D341Med (cell line): ENCODE data around the gene SP7.
A peak's percentile ranks its signal among the peaks of the same experiment; 100 is the strongest.
"Not testable (repeated sequence)": the region's sequence is repeated elsewhere in the genome, so short reads cannot be mapped to it uniquely, and the experiment has no call there.

Source experiments
- DNase-seq: peaks from one replicate; pipeline ENCODE4 v3.0.0; 2012; ENCODE audit warnings: low spot score

Gene SP7

GRCh38 chr12:53320352-53321195, 15.6 kb downstream of the SP7 start:
- no peak for DNase-seq

DNA sequence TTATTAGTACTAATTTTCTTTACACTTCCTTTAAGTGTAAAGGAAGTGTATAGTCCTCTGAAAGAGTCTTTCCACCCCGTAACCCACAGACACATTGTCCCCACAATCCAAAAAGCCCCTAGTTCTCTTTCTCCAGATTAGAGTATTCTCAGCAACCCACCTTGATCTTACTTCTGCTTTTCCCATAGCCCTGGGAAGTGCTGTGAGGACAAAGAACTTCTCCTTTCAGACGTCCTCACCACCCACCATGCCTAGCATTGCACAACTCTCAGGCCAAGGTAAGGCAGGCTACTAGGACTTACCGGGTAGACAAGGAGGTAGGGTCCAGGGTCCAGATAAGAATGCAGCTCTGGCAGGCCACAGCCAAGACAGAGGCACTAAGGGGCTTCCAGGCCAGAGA, 22.2 kb downstream of the SP7 start:
- no peak for DNase-seq

- DNase-seq, result no peak
These were observed 27.9 kb downstream of the SP7 start for GRCh38 chr12:53308276-53308675.

- DNase-seq, result no peak
These were observed 29.3 kb downstream of the SP7 start for GRCh38 chr12:53306826-53307225.

- no peak for DNase-seq
These were observed 33.3 kb downstream of the SP7 start for GRCh38 chr12:53302903-53303302.

DNA sequence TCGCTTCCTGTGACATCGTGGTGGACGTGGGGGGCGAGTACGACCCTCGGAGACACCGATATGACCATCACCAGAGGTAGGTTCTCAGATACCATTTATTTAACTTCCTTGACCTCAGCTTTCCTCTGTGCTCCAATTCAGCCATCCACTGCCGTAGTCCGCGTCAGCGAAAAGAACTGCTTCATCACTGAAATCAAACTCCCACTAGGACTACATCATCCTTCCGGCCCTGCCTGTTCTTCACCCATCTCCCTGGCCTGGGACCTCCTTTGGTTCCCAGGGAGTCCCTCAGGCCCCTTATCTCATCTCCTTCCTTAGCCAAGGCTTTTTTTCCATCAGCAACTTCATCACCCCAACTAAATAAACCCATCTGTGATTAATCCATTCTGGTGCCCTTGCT, 36.0 kb downstream of the SP7 start:
- DNase-seq, result no peak

DNA sequence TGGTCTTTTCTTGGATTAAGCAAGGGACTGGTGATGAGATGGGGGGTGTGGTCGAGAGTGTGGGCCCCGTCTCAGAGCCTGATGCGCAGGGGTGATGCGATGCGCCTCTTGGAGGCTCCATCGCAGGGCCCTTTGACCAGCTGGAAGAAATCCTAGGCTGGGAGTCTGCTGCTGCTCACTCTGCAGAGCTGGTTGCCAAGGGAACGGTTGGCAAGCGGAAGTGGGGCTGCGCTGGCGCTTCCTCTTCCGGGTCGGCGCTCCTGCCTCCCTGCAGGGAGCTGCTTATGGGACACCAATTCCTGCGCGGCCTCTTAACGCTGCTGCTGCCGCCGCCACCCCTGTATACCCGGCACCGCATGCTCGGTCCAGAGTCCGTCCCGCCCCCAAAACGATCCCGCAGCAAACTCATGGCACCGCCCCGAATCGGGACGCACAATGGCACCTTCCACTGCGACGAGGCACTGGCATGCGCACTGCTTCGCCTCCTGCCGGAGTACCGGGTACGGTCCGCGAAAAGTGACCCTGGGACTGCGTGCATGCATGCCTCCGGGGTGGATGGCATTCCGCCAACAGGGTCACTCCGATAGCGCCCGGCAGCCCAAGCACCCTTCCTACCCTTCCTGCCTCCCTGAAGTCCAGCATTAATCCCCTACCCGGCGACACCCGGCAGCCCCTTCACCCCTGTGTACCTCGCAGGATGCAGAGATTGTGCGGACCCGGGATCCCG, 36.5 kb downstream of the SP7 start, which contains the start of gene MYG1:
Gene MYG1, plus strand, starts transcription at position 242 of the 727 bp plus-strand sequence. Its CDS starts 43 bp downstream, at position 285.
- peak; percentile 92 for DNase-seq

GRCh38 chr12:53299101-53299453, 37.1 kb downstream of the SP7 start:
- no peak for DNase-seq

DNA sequence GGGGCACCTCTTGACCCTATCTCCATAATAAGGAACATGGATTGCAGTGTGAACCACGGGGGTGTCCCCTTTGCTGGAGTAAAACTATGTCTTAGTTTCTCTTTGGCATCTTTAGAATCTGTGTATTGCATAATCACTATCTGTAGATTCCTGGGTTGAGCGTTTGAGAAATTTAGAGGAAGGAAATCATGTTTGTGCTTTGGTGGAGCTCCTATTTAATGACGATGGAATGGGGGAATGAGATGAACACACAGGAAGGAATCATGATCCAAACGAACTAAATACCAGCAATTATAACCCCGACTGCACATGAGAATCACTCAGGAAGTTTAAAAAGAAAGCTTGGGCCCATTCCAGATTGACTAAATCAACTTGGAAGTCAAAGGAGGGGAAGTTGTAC, 38.0 kb downstream of the SP7 start:
- DNase-seq, result no peak

- DNase-seq, result not testable (repeated sequence)
These were observed 39.0 kb downstream of the SP7 start for GRCh38 chr12:53297106-53297505.

DNA sequence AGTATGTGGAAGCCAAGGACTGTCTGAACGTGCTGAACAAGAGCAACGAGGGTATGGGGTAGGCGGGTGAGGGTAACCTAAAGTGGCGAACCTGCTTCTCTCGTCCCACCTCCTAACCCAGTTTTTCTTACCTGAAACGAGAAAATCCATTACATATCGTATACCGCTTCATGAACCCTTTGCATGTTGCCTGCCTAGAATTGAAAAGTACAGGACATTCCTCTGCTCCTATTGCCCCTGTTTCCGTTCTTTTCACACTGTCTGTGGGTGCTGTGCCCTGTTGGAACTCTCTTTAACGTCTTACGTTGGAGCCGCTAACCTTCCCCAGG, 40.3 kb downstream of the SP7 start:
- DNase-seq, result no peak

GRCh38 chr12:53295070-53295890, 40.9 kb downstream of the SP7 start, which contains the start of gene PFDN5:
Gene PFDN5, plus strand, starts transcription at chr12:53295542. Its CDS starts 26 bp downstream, at chr12:53295568.
- DNase-seq, result peak; percentile 92

- no peak for DNase-seq
These were observed 43.7 kb downstream of the SP7 start for GRCh38 chr12:53292426-53292825.

DNA sequence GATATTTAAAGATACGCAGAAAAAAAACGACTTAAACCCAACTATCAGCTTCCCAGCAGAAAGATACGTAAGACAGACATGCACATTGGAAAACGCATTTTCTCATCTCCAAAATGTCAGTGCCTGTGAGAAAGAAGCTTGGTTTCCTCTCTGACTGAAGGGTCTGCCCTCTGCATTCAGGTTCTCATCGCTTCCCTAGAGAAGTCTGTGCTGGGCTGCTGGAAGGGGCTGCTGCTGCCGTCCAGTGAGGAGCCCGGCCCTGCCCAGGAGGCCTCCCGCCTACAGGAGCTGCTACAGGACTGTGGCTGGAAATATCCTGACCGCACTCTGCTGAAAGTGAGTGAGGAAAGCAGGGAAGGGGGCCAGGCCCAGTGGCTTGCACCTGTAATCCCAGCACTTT, 45.5 kb downstream of the SP7 start:
- DNase-seq, result no peak

- no peak for DNase-seq
These were observed 46.3 kb downstream of the SP7 start for GRCh38 chr12:53289891-53290290.

GRCh38 chr12:53288322-53288721, 47.8 kb downstream of the SP7 start:
- DNase-seq, result no peak

- DNase-seq, result peak; percentile 78
These were observed 48.4 kb downstream of the SP7 start for GRCh38 chr12:53287741-53288216.

GRCh38 chr12:53286448-53286847, 49.7 kb downstream of the SP7 start:
- DNase-seq, result no peak

DNA sequence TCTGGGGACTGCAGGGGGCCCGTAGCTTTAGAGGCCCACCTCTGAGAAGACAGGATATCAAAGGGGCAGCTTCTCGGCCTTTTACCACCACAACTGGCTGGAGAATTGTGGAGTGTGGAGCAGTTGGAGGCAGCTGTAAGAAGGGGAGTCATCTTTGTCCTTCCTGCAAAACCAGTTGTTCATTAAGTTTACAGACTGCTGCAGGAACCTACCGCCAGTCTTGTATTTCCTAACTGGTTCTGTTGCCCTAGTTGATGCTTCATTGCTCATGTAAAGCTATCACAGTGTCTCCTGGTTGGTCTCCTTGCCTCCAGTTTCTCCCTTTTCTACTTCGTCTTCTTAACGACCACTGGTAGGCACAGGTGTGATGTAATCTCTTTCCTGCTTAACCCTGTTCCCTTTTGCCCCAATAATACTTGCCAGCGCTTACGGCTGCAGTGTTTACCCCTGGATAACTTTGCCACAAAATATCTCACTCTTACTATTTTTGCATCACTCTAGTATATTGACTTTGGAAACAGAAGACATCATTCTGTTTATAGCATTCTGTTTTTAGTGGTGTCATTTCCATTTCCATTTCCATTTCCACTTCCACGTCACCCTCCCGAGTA, 56.2 kb downstream of the SP7 start:
- no peak for DNase-seq

GRCh38 chr12:53279283-53279869, 56.8 kb downstream of the SP7 start:
- no peak for DNase-seq

DNA sequence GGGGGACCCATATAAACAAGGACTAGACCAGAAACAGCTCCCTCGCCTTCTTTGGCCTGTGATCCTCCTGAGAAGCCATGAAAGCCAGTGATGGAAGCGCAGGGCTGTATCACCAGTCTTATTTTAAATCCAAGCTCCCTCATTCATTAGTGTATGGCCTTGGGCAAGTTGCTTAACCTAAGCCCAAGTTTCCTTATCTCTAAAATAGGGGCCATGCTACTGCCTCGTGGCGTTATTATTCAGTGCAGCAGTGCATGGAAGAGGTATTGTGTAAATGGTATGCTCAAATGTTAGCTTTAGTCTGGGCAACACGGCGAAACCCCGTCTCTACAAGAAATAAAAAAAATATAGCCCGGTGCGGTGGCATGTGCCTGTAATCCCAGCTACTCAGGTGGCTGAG, 58.2 kb downstream of the SP7 start:
- no peak for DNase-seq
